Activated CD4-positive, alpha-beta memory T cell treated with anti-CD3 and anti-CD28 coated beads for 36 hours (primary cell): ENCODE results near the gene ZNF681. TPM values are rescaled to one million over a fixed set of nuclear protein-coding genes. Genes with fewer than 3 reads are reported as not detected.
A peak's percentile ranks its signal among the peaks of the same experiment; 100 is the strongest.
"Not testable (repeated sequence)": the region's sequence is repeated elsewhere in the genome, so short reads cannot be mapped to it uniquely, and the experiment has no call there.

ENCODE experiments used
- CTCF ChIA-PET: fragments of 350-600 bp; sonication (Branson Sonifier 250); formaldehyde crosslinking; loops from one replicate; lab custom pipeline; 2021; ENCODE audit warnings: antibody characterized with exemption, inconsistent platforms; lab: Charles Lee
- POLR2A ChIA-PET: fragments of 350-600 bp; sonication (Branson Sonifier 250); formaldehyde crosslinking; loops from one replicate; lab custom pipeline; 2021; ENCODE audit warnings: antibody characterized with exemption; lab: Charles Lee
- DNase-seq: peaks from one replicate; pipeline ENCODE4 v3.0.0-alpha.2; 2020
- H3K27ac Mint-ChIP-seq: one replicate; pipeline ENCODE4 v1.8.0; 2021; ENCODE audit warnings: mixed read lengths
- H3K27me3 Mint-ChIP-seq: one replicate; pipeline ENCODE4 v1.8.0; 2021; ENCODE audit warnings: mixed read lengths
- H3K36me3 Mint-ChIP-seq: one replicate; pipeline ENCODE4 v1.8.0; 2021; ENCODE audit warnings: mixed read lengths
- H3K4me1 Mint-ChIP-seq: one replicate; pipeline ENCODE4 v1.8.0; 2021; ENCODE audit warnings: low read depth, mixed read lengths
- H3K4me3 Mint-ChIP-seq: one replicate; pipeline ENCODE4 v1.8.0; 2021; ENCODE audit warnings: mild to moderate bottlenecking, mixed read lengths
- H3K9me3 Mint-ChIP-seq: one replicate; pipeline ENCODE4 v1.8.0; 2021; ENCODE audit warnings: mixed read lengths
- intact Hi-C: fragments of 100-400 bp; cut with micrococcal nuclease; formaldehyde crosslinking; loops from one replicate; pipeline ENCODE4 v1.15.1; 2023
- total RNA-seq, 2 experiments: library from RNA; stranded (reverse); gene quantifications; one replicate each; pipeline ENCODE4 v1.2.3, GENCODE V29; 2021

The ZNF681 gene
- total RNA-seq, 2 experiments from 2014 or later, result 3.9 TPM

DNA sequence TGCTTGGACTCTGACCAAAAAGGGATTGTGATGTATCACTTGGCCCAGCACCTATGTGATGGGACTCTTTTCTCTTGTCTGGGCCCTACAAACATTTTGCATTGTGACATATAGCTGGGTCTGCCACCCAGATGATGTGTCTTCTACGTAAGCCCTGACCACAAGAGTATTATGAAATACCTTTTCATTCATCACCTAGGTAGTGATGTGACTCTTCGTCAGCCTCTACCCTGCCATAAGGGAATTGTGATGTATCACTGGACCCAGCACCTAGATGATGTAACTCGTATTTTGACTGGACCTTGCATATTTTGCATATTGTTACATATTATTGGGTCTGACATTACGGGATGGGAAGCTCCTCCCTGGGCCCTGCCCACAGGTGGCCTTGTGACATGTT, 29.7 kb upstream of the ZNF681 start:
- intact Hi-C loops, result no loop called here
- Mint-ChIP-seq H3K4me1 (peaks cover 16% of the 10 kb centered on the region), H3K27me3 (no peaks in the 10 kb centered on the region), H3K9me3 (no peaks in the 10 kb centered on the region), H3K4me3 (no peak overlapping the region), H3K36me3 (peaks cover 13% of the 10 kb centered on the region), H3K27ac (no peak overlapping the region)
- DNase-seq, result no peak
- ChIA-PET POLR2A (no interaction called here), CTCF (no interaction called here)

DNA sequence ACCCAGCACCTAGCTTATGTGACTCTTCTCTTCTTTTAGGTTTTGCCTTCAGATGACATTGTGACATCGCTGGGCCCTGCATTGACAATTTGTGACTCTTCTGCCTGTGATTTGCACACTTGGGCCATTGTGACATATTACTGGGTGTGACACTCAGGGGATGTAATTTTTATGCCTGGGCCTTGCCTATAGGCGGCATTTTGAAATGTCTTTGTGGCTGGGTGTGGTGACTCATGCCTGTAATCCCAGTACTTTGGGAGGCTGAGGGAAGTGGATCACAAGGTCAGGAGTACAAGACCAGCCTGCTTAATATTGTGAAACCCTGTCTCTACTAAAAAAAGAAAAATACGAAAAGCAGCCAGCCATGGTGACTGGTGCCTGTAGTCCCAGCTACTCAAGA, 28.4 kb upstream of the ZNF681 start:
- CTCF ChIA-PET, result no interaction called here
- peaks cover 19% of the 10 kb centered on the region for H3K36me3 Mint-ChIP-seq
- H3K27me3 Mint-ChIP-seq, result no peaks in the 10 kb centered on the region
- peaks cover 10% of the 10 kb centered on the region for H3K4me1 Mint-ChIP-seq
- intact Hi-C loops, result no loop called here
- DNase-seq, result no peak
- no peak overlapping the region for H3K4me3 Mint-ChIP-seq
- no peaks in the 10 kb centered on the region for H3K9me3 Mint-ChIP-seq
- POLR2A ChIA-PET, result no interaction called here
- no peak overlapping the region for H3K27ac Mint-ChIP-seq

GRCh38 chr19:23785982-23786381, 27.3 kb upstream of the ZNF681 start:
- peaks cover 20% of the 10 kb centered on the region for H3K36me3 Mint-ChIP-seq
- H3K9me3 Mint-ChIP-seq, result no peaks in the 10 kb centered on the region
- intact Hi-C loops, result no loop called here
- no peak overlapping the region for H3K4me3 Mint-ChIP-seq
- ChIA-PET POLR2A (no interaction called here), CTCF (no interaction called here)
- peaks cover 10% of the 10 kb centered on the region for H3K4me1 Mint-ChIP-seq
- no peak overlapping the region for H3K27ac Mint-ChIP-seq
- no peak for DNase-seq
- H3K27me3 Mint-ChIP-seq, result no peaks in the 10 kb centered on the region

DNA sequence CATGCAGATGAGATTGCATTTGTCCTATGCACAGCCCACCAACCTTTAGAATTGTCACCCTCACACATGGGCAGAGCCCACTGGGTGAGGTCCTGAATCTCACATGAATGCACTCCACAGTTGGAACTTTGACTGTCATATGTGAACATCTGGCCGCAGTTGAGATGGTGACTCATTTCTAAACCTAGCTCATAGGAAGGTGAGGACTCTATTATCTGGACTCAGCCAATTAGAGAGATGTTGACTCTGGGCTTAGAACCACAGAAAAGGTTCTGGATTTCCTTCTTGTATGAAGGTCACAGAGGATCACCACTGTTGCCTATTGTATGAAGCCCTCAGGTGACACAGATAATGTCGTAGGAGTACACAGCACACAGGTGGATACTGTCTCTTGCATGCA, 25.6 kb upstream of the ZNF681 start:
- H3K4me1 Mint-ChIP-seq, result peaks cover 17% of the 10 kb centered on the region
- no peaks in the 10 kb centered on the region for H3K27me3 Mint-ChIP-seq
- ChIA-PET CTCF (no interaction called here), POLR2A (no interaction called here)
- no peak overlapping the region for H3K4me3 Mint-ChIP-seq
- H3K9me3 Mint-ChIP-seq, result no peaks in the 10 kb centered on the region
- H3K27ac Mint-ChIP-seq, result no peak overlapping the region
- intact Hi-C loops, result no loop called here
- no peak for DNase-seq
- peaks cover 31% of the 10 kb centered on the region for H3K36me3 Mint-ChIP-seq

GRCh38 chr19:23783636-23784035, 24.9 kb upstream of the ZNF681 start:
- H3K4me3 Mint-ChIP-seq, result no peak overlapping the region
- H3K4me1 Mint-ChIP-seq, result peaks cover 19% of the 10 kb centered on the region
- H3K27ac Mint-ChIP-seq, result no peak overlapping the region
- DNase-seq, result no peak
- peaks cover under 1% of the 10 kb centered on the region for H3K9me3 Mint-ChIP-seq
- peaks cover 34% of the 10 kb centered on the region for H3K36me3 Mint-ChIP-seq
- intact Hi-C loops, result no loop called here
- ChIA-PET POLR2A (no interaction called here), CTCF (no interaction called here)
- H3K27me3 Mint-ChIP-seq, result no peaks in the 10 kb centered on the region

DNA sequence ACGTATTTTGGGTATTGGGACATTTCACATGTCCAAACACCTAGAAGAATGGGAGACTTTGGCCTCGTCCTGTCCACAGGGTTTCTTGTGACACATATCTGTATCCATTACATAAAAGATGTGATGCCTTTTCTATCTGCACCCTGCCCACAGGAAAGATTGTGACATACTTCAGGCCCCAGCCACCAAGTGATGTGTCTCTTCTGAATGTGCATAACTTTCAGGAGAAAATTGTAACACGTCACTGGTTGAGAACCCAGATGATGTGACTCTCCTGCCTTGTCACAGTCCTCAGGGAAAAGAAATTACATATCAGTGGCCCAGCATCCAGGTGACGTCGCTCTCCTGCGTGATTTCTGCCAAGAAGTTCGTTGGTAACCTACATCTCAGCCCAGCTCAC, 21.0 kb upstream of the ZNF681 start:
- Mint-ChIP-seq H3K27me3 (no peaks in the 10 kb centered on the region), H3K4me1 (peaks cover 29% of the 10 kb centered on the region), H3K4me3 (no peak overlapping the region), H3K27ac (no peak overlapping the region), H3K9me3 (peaks cover 2% of the 10 kb centered on the region), H3K36me3 (peaks cover 38% of the 10 kb centered on the region)
- intact Hi-C loops, result no loop called here
- no peak for DNase-seq
- POLR2A ChIA-PET, result no interaction called here
- CTCF ChIA-PET, result no interaction called here

- no peak overlapping the region for H3K4me3 Mint-ChIP-seq
- H3K36me3 Mint-ChIP-seq, result peaks cover 42% of the 10 kb centered on the region
- intact Hi-C loops, result no loop called here
- peaks cover 2% of the 10 kb centered on the region for H3K9me3 Mint-ChIP-seq
- H3K27ac Mint-ChIP-seq, result no peak overlapping the region
- H3K4me1 Mint-ChIP-seq, result peaks cover 27% of the 10 kb centered on the region
- ChIA-PET POLR2A (no interaction called here), CTCF (no interaction called here)
- no peaks in the 10 kb centered on the region for H3K27me3 Mint-ChIP-seq
- no peak for DNase-seq
These were observed 19.9 kb upstream of the ZNF681 start for GRCh38 chr19:23778566-23778965.

DNA sequence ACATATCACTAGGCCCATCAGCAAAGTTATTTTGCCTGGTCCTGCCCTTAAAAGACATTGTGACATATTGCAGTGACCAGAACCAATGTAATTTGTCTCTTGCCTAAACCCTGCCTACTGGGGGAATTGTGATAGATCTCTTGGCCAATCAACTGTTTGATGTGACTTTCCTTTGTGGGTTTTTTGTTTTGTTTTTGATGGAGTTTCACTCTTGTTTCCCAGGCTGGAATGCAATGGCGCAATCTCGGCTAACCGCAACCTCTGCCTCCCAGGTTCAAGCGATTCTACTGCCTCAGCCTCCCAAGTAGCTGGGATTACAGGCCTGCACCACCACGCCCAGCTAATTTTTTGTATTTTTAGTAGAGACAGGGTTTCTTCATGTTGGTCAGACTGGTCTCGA, 19.3 kb upstream of the ZNF681 start:
- peaks cover 26% of the 10 kb centered on the region for H3K4me1 Mint-ChIP-seq
- H3K36me3 Mint-ChIP-seq, result peaks cover 42% of the 10 kb centered on the region
- H3K27me3 Mint-ChIP-seq, H3K9me3 Mint-ChIP-seq, intact Hi-C loops, POLR2A ChIA-PET, CTCF ChIA-PET, H3K27ac Mint-ChIP-seq, H3K4me3 Mint-ChIP-seq, DNase-seq: not testable (repeated sequence)

DNA sequence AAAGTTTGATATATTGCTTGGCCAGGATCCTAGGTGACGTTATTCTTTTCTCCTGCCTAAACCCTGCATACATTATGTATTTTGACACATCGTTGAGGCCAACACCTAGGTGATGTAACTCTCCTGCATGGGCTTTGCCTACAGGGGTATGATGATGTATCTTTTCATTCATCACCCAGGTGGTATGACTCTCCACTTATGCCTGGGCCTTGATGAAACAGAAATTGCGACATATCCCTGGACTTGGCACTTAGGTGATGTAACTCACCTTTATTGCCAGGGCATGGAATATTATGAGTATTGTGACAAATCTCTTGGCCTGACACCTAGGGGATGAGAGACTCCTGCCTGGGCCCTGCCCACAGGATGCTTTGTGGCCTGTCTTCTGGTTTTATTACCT, 18.5 kb upstream of the ZNF681 start:
- POLR2A ChIA-PET, result no interaction called here
- H3K27me3 Mint-ChIP-seq, result no peaks in the 10 kb centered on the region
- peaks cover 2% of the 10 kb centered on the region for H3K9me3 Mint-ChIP-seq
- DNase-seq, result peak; percentile 43
- H3K36me3 Mint-ChIP-seq, result peaks cover 41% of the 10 kb centered on the region
- CTCF ChIA-PET, result no interaction called here
- intact Hi-C loops, result no loop called here
- no peak overlapping the region for H3K4me3 Mint-ChIP-seq
- H3K27ac Mint-ChIP-seq, result no peak overlapping the region
- peaks cover 30% of the 10 kb centered on the region for H3K4me1 Mint-ChIP-seq

- no peak overlapping the region for H3K27ac Mint-ChIP-seq
- DNase-seq, result no peak
- H3K36me3 Mint-ChIP-seq, result peaks cover 43% of the 10 kb centered on the region
- peaks cover 2% of the 10 kb centered on the region for H3K9me3 Mint-ChIP-seq
- ChIA-PET CTCF (no interaction called here), POLR2A (no interaction called here)
- intact Hi-C loops, result no loop called here
- no peaks in the 10 kb centered on the region for H3K27me3 Mint-ChIP-seq
- H3K4me3 Mint-ChIP-seq, result no peak overlapping the region
- H3K4me1 Mint-ChIP-seq, result peaks cover 36% of the 10 kb centered on the region
These were observed 18.0 kb upstream of the ZNF681 start for GRCh38 chr19:23776507-23777205.

- Mint-ChIP-seq H3K27ac (peak overlapping the region; percentile 21), H3K9me3 (peaks cover 2% of the 10 kb centered on the region), H3K27me3 (no peaks in the 10 kb centered on the region), H3K4me3 (no peak overlapping the region), H3K36me3 (peaks cover 42% of the 10 kb centered on the region), H3K4me1 (peaks cover 48% of the 10 kb centered on the region)
- intact Hi-C loops, result no loop called here
- no peak for DNase-seq
- CTCF ChIA-PET, result no interaction called here
- POLR2A ChIA-PET, result no interaction called here
These were observed 15.9 kb upstream of the ZNF681 start for GRCh38 chr19:23774524-23774971.

DNA sequence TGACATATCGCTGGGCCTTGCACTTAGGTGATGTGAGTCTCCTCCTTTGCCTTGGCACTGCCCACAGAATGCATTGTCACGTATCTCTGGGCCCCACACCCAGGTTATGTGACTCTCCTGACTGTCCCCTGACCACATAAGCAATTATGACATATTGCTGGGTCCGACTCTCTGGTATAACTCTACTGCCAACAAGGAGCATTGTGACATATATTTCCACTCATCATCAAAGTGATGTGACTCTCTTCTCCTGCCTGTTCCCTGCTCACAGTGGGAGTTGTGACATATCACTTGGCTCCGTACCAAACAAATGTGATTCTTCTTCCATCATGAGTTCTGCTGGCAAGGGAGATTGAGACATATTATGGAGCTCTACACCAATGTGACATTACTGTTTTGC, 15.4 kb upstream of the ZNF681 start:
- DNase-seq, result peak; percentile 26
- ChIA-PET CTCF (no interaction called here), POLR2A (no interaction called here)
- Mint-ChIP-seq H3K4me1 (peaks cover 45% of the 10 kb centered on the region), H3K4me3 (no peak overlapping the region), H3K27ac (peak overlapping the region; percentile 21), H3K27me3 (no peaks in the 10 kb centered on the region), H3K9me3 (peaks cover 2% of the 10 kb centered on the region), H3K36me3 (peaks cover 38% of the 10 kb centered on the region)
- intact Hi-C loops, result no loop called here

DNA sequence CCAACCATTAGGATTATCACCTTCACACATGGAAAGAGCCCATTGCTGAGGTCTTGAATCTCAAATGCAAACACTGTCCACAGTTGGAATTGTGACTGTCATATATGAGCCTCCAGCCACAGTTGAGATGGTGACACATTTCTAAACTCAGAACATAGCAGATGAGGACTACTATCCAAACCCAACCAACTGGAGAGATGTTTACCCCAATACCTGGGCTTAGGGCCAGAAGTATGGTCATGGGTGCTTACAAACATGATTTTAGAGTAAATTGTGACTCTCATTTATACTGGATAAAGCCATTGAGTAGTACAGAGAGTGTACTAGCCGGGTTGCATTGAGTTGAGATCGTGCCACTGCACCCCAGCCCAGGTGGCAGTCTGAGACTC, 14.0 kb upstream of the ZNF681 start:
- H3K36me3 Mint-ChIP-seq, result peaks cover 30% of the 10 kb centered on the region
- H3K4me3 Mint-ChIP-seq, result no peak overlapping the region
- no peak for DNase-seq
- H3K27ac Mint-ChIP-seq, result peak overlapping the region; percentile 34
- peaks cover 39% of the 10 kb centered on the region for H3K4me1 Mint-ChIP-seq
- H3K9me3 Mint-ChIP-seq, result no peaks in the 10 kb centered on the region
- ChIA-PET POLR2A (no interaction called here), CTCF (no interaction called here)
- intact Hi-C loops, result loop anchor here (2.0 kb wide), 1 partner anchor 14 kb away; the partner anchor contains the start of gene ZNF681
- H3K27me3 Mint-ChIP-seq, result no peaks in the 10 kb centered on the region
